AG10803 (cell line): Measurements from ENCODE around the gene CALR3.
A peak's percentile ranks its signal among the peaks of the same experiment; 100 is the strongest.
"Not testable (repeated sequence)": the region's sequence is repeated elsewhere in the genome, so short reads cannot be mapped to it uniquely, and the experiment has no call there.

Experiments
- DNase-seq: peaks from one replicate; pipeline ENCODE4 v3.0.0; 2010; ENCODE audit warnings: low read depth
- H3K4me3 ChIP-seq: 2 replicates; pipeline ENCODE4 v1.5.1; 2011; ENCODE audit warnings: mild to moderate bottlenecking, low read length, control low read depth
- CTCF ChIP-seq: conservative IDR thresholded peaks from 2 replicates; pipeline ENCODE4 v1.5.1; 2011; ENCODE audit warnings: mild to moderate bottlenecking, low read length, control low read depth, inconsistent platforms

The CALR3 gene

GRCh38 chr19:16495982-16496612 lies at the start of gene CALR3, which contains the start of gene C19orf44:
Gene CALR3, minus strand, starts transcription at chr19:16496167. Its CDS starts 38 bp downstream, at chr19:16496129.
Gene C19orf44, plus strand, starts transcription at chr19:16496394. Its CDS starts 4,399 bp downstream, at chr19:16500793.
- peak; percentile 99 for DNase-seq
- 0 out of 2 replicates have a peak, but pooled peaks have one; percentile 14 for TF ChIP-seq CTCF
- H3K4me3 ChIP-seq, result peak within 1 kb of the TSS; percentile 90

- TF ChIP-seq CTCF, result no peak
- H3K4me3 ChIP-seq, result no peak overlapping the region
- DNase-seq, result no peak
These were observed 48.7 kb upstream of the CALR3 start for GRCh38 chr19:16544473-16545231.

GRCh38 chr19:16543734-16544133 lies 47.8 kb upstream of the CALR3 start:
- peak overlapping the region; percentile 91; the same call in 1 of the 2 replicates for H3K4me3 ChIP-seq
- not testable (repeated sequence) for DNase-seq

- no peak for DNase-seq
- peak overlapping the region; percentile 91 for H3K4me3 ChIP-seq
- TF ChIP-seq CTCF, result no peak
These were observed 47.0 kb upstream of the CALR3 start for GRCh38 chr19:16542910-16543472.

- no peak for TF ChIP-seq CTCF
- peak; percentile 92 for DNase-seq
- peak within 1 kb of the TSS; percentile 91 for H3K4me3 ChIP-seq
These were observed 46.3 kb upstream of the CALR3 start, which contains the start of gene CHERP for GRCh38 chr19:16542045-16542909. Gene CHERP, minus strand, starts transcription at chr19:16542437. Its CDS starts 59 bp downstream, at chr19:16542378.

- no peak for TF ChIP-seq CTCF
- DNase-seq, result peak; percentile 6
- peak overlapping the region; percentile 91 for H3K4me3 ChIP-seq
These were observed 45.6 kb upstream of the CALR3 start for GRCh38 chr19:16541526-16542044.
